Measurements from ENCODE around the gene MAU2.

DNA sequence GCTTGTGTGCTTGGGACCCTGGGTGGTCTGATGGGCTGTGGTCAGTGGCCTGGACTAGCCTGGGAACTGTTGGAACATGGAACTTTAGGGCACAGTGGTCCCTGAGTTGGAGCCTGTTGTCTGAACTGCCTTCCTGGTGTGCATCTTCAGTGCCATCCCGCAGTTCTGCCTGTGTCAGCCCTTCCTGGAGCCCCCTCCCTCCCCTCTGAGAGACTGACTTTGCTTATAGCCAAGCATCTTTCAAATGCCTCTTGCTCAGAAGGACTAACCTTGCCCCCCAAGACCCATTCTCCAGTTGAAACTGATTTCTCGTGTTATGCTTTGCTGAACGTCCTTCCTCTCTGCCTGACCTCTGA, 14.3 kb downstream of the MAU2 start:
- TF ChIP-seq, protein P1, sequence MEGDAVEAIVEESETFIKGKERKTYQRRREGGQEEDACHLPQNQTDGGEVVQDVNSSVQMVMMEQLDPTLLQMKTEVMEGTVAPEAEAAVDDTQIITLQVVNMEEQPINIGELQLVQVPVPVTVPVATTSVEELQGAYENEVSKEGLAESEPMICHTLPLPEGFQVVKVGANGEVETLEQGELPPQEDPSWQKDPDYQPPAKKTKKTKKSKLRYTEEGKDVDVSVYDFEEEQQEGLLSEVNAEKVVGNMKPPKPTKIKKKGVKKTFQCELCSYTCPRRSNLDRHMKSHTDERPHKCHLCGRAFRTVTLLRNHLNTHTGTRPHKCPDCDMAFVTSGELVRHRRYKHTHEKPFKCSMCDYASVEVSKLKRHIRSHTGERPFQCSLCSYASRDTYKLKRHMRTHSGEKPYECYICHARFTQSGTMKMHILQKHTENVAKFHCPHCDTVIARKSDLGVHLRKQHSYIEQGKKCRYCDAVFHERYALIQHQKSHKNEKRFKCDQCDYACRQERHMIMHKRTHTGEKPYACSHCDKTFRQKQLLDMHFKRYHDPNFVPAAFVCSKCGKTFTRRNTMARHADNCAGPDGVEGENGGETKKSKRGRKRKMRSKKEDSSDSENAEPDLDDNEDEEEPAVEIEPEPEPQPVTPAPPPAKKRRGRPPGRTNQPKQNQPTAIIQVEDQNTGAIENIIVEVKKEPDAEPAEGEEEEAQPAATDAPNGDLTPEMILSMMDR (IDR thresholded peaks at IDR 0.05; ENCODE audit: low read depth, low read length): no peak
- no peak for TF ChIP-seq EZH2phosphoT487 (IDR thresholded peaks at IDR 0.05; ENCODE audit: low read depth)

Measured in OCI-LY3 (cell line).